Measurements from ENCODE around the gene PTGS2. TPM values are rescaled to one million over a fixed set of nuclear protein-coding genes. Genes with fewer than 3 reads are reported as not detected.
A peak's percentile ranks its signal among the peaks of the same experiment; 100 is the strongest.

The PTGS2 gene
- 5.4 TPM for total RNA-seq

DNA sequence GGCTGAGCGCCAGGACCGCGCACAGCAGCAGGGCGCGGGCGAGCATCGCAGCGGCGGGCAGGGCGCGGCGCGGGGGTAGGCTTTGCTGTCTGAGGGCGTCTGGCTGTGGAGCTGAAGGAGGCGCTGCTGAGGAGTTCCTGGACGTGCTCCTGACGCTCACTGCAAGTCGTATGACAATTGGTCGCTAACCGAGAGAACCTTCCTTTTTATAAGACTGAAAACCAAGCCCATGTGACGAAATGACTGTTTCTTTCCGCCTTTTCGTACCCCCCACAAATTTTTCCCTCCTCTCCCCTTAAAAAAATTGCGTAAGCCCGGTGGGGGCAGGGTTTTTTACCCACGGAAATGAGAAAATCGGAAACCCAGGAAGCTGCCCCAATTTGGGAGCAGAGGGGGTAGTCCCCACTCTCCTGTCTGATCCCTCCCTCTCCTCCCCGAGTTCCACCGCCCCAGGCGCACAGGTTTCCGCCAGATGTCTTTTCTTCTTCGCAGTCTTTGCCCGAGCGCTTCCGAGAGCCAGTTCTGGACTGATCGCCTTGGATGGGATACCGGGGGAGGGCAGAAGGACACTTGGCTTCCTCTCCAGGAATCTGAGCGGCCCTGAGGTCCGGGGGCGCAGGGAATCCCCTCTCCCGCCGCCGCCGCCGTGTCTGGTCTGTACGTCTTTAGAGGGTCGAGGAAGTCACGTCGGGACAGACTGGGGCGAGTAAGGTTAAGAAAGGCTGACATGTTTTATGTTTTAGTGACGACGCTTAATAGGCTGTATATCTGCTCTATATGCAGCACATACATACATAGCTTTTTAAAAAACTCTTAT, at the start of gene PTGS2:
TSS of gene PTGS2 (minus strand) at position 179 of the 817 bp plus-strand sequence. CDS start at position 46, 133 bp downstream.
- peak; percentile 90 for DNase-seq

DNA sequence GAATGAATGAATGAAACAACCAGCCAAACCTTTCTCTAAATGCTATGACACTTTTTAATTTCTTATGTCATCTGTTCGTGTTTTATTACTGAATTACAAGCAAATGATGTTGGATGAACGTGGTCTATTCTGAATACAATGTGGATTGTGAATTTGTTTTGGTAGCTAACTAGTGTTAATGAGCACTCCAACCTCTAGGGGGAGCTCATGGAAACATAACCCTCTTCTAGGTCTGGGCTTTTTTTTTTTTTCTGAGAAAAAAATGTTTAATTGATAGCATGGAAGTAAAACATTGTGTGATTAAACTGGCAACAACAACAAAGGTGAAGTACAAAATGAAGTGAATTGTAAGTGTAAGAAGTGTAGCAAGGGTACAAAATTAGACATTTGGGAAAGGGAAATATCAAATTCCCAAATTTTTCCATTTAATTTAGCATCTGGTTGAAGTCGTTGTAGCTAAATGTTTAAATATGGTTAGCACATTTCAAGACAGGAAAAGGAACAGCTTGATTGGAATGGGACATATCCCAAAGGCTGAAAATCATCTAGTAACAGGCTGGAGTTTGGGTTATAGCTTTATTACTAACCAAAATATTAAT, 42.6 kb upstream of the PTGS2 start:
- peak; percentile 10 for DNase-seq

DNA sequence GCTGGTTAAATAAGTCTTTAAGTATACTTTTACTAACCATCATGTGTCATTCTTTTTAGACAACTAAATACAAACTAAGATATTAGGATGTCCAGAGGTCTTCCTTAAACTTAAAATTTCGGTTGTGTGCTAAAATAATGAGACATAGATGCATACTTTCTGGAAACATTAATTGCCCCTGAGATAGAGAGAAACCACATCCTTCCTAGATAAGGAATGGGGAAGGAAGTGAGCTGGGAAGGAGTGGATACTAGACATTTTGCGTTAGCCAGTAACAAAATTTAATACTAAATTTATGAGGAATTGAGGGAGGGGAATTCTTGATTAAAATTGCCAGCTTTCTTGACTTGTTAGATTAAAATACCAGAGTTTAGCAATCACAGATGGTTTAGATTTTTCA, 37.1 kb upstream of the PTGS2 start:
- no peak for DNase-seq

DNA sequence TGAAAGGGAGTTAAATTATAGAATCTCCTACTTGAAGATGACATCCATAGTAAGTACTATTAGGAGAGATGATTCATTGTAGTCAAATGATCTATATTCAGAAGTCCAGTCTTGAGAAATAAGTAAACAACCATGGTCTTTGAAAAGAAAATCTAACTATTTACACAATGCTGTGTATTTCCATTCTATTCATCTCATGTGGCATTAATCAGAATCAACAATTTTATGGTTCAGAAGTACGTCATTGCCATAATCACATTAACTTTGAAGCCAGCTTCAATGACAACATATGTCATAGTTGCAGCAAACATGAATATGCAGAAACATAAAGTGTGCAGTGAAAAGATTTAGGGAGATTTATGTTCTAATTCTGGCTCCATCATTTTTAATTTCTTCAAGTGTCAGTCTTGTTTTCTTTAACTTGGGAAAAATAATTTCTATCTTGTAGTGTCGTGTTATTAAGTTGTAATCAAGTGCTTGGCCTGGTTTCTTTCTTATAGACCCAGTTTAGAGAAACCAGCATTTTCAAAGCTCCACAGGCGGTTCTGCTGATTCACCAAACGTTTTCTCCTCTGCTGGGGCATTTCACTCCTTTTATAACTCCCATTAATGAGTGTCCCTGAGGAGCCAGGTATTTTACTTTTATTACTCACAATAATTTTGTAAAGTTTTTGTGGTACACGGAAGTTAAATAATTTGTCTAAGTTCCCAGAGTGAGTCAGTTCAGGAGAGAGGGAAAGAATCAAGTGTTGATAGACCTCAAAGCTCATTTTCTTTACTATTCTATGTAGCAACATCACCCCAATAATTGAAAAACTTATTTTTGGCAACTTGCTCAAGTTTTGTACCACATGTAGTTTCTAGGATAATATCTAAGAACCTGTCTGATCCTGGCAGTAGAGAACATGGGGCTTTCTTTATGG, 35.9 kb upstream of the PTGS2 start:
- no peak for DNase-seq

DNA sequence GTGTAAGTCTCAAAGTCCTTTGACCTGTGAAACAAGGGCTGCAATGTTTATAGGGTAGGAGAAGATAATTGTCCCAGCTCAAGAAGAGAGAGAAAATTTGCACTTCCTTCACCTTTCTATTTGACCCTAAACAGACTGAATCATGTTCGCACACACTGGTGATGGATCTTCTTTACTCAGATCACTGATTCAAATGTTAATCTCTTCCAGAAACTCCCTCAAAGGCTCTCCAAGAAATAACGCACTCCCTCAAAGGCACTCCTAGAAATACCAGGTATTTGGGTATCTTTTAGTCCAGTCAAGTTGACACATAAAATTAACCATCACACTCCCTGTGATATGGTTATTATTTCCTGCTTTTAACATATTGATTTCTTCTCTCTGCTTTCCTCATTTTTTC, 30.5 kb upstream of the PTGS2 start:
- DNase-seq = no peak

DNA sequence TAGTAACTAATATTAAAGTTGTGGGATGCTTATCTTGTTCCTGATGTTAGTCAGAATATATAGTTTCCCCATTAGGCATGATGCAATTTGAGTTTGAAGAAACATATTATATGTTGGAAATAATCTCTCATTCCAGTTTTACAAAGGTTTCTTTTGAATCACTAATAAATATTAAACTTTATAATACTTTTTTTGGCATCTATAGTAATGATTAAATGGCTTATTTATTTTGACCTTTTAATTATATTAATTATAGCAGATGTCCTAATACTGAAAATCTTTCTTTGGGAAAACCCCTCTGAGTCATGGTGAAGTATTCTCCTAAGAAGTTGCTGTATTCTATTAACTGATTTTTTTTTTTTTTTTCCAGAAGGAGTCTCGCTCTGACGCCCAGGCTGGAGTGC, 28.5 kb upstream of the PTGS2 start:
- DNase-seq = no peak

DNA sequence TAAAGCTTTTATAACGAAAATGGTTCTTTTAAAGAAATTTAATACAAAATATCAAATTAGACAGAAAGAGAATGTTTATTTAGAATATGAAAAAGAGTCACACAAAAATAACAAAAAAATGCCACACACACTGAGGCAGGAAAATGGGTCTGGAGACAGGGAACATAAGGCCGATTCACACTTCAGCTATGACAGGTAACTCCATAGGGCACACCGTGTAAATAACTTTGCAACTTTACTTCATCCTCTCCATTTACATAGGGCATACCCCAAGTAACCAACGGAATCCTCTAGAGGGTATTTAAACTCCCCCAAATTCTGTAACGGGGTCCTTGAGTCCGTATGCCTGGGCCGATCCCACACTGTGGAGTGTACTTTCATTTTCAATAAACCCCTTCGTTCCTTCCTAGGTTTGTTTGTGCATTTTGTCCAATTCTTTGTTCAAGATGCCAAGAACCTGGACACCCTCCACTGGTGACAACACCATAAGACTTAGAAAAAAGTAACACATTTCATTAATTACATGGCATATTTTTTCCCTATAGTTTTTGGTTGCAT, 23.1 kb upstream of the PTGS2 start:
- no peak for DNase-seq

DNA sequence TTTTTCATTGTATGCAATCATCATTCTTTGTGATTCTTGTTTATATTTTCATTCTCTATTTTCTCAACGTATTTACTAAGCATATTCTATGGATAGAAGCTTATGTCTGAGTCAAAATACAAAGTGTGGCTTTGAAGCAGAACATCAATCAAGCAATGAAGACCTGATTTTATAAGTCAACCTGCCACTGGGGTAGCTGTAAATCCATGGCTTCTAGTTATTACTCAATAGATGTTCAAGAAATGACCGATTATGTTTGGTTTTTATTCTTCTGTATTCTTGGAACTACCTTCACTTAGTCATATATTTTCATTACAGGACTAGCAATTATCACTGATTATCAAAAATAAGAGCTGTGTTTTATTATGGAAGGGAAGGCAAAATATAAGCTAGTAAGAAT, 20.5 kb upstream of the PTGS2 start:
- DNase-seq = no peak

DNA sequence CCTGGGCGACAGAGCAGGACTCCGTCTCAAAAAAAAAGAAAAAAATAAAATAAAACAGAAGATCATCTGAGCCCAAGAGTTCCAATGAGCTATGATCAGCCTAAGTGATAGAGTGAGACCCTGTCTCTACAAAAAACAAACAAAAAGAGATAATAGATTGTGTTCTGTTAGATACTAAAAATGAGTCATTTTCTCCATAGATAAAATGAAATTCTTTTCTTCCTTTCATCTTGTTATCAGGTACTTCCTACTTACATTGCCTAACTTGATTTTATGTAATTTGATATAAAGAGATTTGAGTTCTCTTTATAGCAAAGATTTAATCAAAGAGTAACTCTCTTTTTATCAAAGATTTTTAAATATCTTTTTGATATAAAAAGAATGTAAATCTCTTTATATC, 19.3 kb upstream of the PTGS2 start:
- no peak for DNase-seq

DNA sequence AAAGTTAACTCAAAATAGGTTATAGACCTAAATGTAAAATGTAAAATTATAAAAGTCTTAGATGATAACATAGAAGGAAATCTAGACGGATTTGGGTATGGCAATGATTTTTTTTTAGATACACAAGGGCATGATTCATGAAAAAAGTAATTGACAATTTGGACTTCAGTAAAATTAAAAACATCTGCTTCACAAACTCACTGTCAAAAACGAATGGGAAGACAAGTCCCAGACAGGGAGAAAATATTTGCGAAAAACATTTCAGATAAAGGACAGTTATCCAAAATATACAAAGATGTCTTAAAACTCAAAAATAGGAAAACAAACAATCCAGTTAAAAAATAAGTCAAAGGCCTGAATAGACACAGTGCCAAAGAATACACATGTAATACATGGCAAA, 9.7 kb upstream of the PTGS2 start:
- peak; percentile 29 for DNase-seq

DNA sequence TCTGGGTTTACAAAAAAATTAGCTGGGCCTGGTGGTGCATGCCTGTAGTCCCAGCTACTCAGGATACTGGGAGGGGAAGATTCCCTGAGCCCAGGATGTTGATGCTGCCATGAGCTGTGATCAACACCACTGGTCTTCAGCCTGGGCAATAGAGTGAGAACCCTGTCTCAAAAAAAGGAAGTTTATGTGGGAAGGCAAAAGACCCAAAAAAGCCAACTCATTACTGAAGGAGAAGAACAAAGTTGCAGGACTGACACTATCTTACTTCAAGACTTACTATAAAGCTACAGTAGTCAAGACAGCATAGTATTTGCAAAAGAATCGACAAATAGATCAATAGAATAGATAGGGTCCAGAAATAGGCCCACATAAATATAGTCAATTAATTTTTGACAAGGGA, 9.2 kb upstream of the PTGS2 start:
- DNase-seq = no peak

DNA sequence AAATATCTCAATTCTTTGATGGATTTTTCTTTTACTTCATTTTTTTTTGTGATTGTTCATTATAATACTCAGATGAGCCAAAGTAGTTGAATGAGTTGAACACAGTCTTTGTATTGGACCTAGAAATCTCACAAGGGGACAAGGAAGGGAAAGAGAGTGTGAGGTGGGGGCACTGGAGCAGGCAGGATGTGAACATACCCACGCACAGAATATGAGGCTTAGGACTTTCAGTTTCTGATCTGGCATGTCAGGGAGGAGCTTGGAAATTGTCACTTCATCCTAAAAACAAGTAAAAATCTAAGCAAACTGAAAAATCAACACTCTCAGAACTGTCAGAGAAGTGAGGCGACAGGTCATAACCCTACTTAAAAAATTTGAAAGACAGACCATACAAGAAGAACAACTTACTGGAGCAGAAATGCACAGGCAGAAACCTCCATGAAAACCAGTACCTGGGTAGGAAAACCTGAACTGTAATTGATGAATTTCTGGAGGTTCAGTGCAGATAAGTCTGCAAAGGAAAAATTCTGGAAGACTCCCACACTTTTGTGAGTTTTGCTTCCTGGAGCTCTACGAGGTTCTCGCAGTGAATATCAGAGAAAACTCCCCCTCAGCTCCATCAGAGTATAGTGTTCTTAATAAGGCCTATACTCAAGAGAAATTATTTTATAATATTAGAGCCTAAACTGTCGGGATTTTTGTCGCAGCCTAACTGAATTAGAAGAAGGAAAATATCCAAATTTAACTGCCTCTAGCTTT, 3.6 kb upstream of the PTGS2 start:
- no peak for DNase-seq

DNA sequence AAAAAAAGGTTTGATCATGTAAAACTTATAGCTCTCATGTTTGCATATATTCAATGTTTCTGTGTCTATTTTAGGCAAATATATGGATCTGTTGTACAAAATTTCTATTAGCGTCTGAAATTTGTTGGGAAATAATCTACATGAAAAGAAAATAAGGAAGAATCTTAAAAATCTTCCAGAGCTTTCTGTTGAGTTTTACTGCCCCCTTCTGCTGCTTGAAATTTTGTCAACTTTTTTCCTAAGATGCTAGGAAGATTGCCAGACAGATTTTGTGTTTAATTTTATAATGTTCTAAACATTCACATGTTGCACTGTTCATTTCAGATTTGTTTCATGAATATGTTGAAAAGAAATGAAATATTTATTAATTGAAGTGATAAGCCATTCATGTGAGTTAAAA, 2.5 kb upstream of the PTGS2 start:
- peak; percentile 43 for DNase-seq

DNA sequence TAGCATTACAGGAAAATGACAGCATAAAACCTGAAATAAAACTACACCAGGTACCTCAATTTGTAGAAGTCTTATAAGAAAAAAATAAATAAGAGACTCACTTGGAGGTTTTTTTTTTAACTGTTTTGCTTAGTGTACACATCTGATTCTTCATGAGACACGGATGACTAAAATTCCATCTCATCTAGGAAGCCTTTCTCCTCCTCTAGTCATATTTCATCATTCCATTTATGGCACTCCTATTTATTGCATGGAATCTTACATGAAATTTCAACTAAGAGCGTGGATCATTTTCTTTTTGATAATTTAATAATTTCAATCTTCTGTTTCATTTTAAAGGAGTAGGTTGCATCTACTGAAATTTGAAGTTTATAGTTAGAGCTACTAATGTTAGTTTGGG, 1.6 kb upstream of the PTGS2 start:
- DNase-seq = no peak

DNA sequence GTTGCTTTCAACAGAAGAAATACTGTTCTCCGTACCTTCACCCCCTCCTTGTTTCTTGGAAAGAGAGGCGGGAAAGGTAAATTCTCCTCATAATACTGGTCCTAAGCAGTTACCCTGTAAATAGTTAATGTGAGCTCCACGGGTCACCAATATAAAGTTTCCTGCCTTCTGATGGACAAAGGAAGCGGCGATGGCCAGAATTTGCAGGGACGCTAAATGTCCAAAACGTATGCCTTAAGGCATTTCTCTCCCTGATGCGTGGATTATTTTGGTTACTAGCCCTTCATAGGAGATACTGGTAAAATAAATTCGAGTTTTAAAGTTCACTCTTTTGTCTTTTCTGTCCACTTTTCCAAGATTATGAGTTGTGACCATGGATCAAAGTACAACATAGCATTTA, 898 bp upstream of the PTGS2 start:
- peak; percentile 17 for DNase-seq

DNA sequence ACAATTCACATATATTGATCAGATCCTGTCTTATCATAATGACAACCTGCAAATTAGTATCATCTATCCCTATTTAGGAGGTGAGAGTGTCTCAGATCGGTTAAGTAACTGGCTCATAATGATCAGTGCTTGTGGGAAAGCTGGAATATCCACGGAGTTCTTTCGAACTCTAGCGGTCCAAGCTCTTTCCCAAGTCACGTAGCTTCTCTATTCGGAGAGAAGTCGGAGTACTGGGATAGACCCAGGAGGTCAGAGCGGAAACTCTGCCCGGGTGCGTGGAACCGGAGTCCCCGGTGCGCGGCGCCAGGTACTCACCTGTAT, 339 bp downstream of the PTGS2 start:
- DNase-seq = no peak

DNA sequence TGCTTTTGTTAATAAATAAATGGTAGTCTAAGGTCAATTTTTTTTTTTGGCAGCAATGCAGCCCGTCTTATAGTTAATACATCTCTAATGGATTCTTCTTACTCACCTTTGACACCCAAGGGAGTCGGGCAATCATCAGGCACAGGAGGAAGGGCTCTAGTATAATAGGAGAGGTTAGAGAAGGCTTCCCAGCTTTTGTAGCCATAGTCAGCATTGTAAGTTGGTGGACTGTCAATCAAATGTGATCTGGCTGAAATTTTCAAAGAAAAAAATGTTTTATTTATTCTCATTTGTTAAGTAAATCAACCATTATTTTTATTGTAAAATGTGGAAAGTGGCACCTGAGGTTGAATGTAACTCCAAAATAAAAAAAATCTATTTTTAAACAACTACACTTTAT, 2.1 kb downstream of the PTGS2 start:
- no peak for DNase-seq

DNA sequence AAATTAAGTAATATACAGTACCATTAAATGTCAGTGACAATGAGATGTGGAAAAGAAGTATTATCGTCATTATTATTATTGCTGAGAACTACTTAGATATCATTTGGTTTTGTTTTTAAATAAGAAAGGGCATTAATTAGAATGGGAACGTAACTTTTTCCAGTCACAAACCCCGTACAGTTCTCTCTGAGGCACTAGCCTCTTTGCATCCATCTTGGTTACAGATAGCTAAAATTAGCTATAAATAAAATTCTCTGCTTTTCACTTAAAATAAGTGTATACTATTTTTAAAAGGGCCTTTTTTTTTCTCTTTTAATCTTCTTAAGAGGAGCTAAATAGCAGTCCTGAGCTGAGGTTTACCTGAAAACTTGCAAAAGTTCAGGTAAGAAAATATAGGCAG, 7.6 kb downstream of the PTGS2 start:
- DNase-seq = no peak

DNA sequence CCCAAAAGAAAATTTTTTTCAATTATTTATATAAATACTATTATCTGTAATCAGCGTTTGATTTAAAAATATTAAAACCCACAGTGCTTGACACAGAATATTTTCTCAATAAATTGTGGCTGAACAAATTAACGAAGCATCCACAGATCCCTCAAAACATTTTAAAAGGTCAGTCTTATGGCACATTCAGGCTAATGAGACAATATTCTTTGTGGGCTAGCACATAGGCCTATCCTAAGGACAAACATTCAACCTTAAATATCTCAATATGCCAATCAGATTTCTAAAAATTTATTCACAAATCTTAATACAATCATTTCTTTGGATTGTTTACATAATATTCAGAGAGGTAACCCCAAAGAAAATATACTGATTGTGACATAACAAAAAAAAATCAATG, 8.1 kb downstream of the PTGS2 start:
- DNase-seq = no peak

DNA sequence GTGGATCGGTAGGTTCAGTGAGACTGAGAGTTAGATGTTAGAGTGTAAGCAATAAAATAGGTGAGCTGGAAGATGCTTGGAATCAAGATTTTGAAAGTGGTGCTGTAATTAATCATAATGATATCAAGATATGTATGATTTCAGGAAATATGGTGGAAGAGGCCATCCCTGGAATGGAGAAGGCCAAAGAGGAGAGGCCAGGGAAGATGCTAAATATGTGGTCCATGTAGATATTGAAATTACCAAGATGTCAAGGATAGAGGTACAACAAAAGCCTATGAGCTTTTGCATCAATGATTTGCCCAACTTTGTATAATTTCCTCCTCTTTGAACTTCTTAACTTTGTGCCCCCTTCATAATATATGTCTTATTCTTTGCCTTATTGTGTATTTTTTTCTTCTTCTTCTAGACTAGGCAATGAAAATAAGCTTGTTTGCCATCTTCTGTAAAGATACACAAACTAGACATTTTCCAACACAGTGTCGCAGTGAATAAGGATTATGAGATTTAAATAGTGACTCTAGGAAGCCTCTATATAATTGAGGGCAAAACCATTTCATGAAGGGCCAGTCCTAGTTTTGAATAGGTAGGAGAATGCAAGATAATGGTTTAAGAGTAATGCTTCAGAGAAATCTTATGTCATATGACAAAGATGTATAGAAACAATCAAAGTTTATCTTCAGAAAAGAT, 8.9 kb downstream of the PTGS2 start:
- no peak for DNase-seq
